Measurements from ENCODE around the gene RREB1.

Gene RREB1

GRCh38 chr6:7169296-7169721 lies 61.5 kb downstream of the RREB1 start:
- TF ChIP-seq POLR2AphosphoS5 (IDR thresholded peaks at IDR 0.05; ENCODE audit: low read depth, low read length) = no peak
- no peak for TF ChIP-seq TAF1 (IDR thresholded peaks at IDR 0.05; ENCODE audit: low read depth, low read length)
- no peak for TF ChIP-seq POU2F2 (IDR thresholded peaks at IDR 0.05; ENCODE audit: low read depth, low read length)
- TF ChIP-seq SPI1 (IDR thresholded peaks at IDR 0.05; ENCODE audit: low read depth, low read length) = no peak
- no peak for TF ChIP-seq POLR2A (IDR thresholded peaks at IDR 0.05; ENCODE audit: low read depth, low read length)
- no peak for TF ChIP-seq PAX5 (IDR thresholded peaks at IDR 0.05; ENCODE audit: insufficient read depth, low read length, severe bottlenecking)

DNA sequence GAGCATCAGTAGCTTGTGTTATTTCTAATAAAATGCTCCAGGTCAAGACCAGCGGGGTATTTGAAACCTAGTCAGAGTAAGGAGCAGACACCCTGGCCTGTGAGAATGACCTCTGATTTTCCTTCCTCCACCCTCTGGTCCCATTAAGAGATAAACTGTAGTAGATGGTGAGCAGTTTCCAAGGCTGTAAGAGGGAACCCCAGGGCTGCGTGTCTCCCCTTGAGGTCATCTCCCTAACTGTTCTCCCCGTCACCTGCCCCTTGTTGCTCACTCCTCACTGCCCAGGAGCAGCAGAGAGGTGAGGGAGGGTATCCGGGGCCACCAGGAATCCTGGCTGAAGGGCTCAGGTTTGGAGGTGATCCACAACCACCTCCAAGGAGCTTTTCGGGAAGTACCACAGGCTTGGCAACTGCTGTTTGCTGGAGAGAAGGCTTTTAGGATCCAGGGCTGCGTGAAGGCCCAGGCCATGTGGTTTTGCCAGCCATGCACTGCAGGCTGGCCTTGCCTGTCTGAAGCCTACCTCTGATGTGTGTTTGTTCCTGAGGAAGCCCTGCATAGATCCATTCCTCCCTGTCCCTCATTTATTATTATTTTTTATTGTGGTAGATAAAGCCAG lies 62.5 kb downstream of the RREB1 start:
- DNase-seq (ENCODE audit: insufficient read length, low spot score) = no peak
- FAIRE-seq = no peak
- TF ChIP-seq PAX5 (IDR thresholded peaks at IDR 0.05; ENCODE audit: insufficient read depth, low read length, severe bottlenecking) = no peak
- no peak for TF ChIP-seq POLR2AphosphoS5 (IDR thresholded peaks at IDR 0.05; ENCODE audit: low read depth, low read length)
- no peak for TF ChIP-seq POU2F2 (IDR thresholded peaks at IDR 0.05; ENCODE audit: low read depth, low read length)
- TF ChIP-seq TAF1 (IDR thresholded peaks at IDR 0.05; ENCODE audit: low read depth, low read length) = no peak
- TF ChIP-seq POLR2A (IDR thresholded peaks at IDR 0.05; ENCODE audit: low read depth, low read length) = no peak
- no peak for TF ChIP-seq SPI1 (IDR thresholded peaks at IDR 0.05; ENCODE audit: low read depth, low read length)

More at GRCh38 chr6:7169296-7169721, 61.5 kb downstream of the RREB1 start:
- FAIRE-seq (no peak), DNase-seq (ENCODE audit: insufficient read length, low spot score) (no peak)

GRCh38 chr6:7171119-7171518 lies 63.4 kb downstream of the RREB1 start:
- DNase-seq (ENCODE audit: insufficient read length, low spot score) = no peak
- peak; percentile 85 for FAIRE-seq
- TF ChIP-seq PAX5 (IDR thresholded peaks at IDR 0.05; ENCODE audit: insufficient read depth, low read length, severe bottlenecking) = no peak
- TF ChIP-seq POLR2A (IDR thresholded peaks at IDR 0.05; ENCODE audit: low read depth, low read length) = no peak
- no peak for TF ChIP-seq POLR2AphosphoS5 (IDR thresholded peaks at IDR 0.05; ENCODE audit: low read depth, low read length)
- no peak for TF ChIP-seq TAF1 (IDR thresholded peaks at IDR 0.05; ENCODE audit: low read depth, low read length)
- TF ChIP-seq SPI1 (IDR thresholded peaks at IDR 0.05; ENCODE audit: low read depth, low read length) = no peak
- TF ChIP-seq POU2F2 (IDR thresholded peaks at IDR 0.05; ENCODE audit: low read depth, low read length) = no peak

DNA sequence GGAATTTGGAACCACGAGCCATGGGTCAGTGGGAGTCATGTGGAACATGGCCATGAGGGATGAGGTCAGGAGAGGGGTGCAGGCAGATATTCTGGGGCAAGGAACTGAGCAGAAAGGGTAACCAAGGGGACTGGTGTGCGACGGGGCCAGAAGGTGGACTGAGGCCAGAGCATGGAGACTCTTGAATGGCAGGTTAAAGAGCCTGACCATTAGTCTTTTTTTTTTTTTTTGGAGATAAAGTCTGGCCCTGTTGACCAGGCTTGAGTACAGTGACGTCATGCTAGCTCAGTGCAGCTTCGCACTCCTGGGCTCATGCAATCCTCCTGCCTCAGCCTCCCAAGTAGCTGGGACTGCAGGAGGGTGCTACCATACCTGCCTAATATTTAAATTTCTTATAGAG lies 64.0 kb downstream of the RREB1 start:
- DNase-seq (ENCODE audit: insufficient read length, low spot score) (no peak), FAIRE-seq (no peak)
- TF ChIP-seq SPI1 (IDR thresholded peaks at IDR 0.05; ENCODE audit: low read depth, low read length) (no peak), POLR2A (IDR thresholded peaks at IDR 0.05; ENCODE audit: low read depth, low read length) (no peak), PAX5 (IDR thresholded peaks at IDR 0.05; ENCODE audit: insufficient read depth, low read length, severe bottlenecking) (no peak), POU2F2 (IDR thresholded peaks at IDR 0.05; ENCODE audit: low read depth, low read length) (no peak)

DNA sequence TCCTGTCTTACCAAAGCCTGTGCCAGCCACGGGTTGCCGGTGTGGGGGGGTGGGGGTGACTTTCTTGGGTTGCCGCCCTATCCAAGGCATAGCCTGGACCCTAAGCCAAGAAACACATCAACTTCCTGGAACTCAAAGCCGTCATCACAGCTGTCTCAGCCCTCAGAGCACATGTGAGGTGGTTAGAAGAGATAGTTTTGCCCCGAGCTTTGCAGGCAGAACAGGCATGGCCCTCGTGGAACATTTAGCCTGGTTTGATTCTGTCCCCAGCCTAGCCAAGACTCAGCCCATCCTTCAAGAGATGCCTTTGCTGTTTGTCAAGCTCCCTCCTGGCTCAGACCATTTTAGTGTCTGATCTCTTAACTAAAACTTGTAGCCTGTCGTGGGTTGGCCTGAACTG lies 64.9 kb downstream of the RREB1 start:
- DNase-seq (ENCODE audit: insufficient read length, low spot score) = no peak
- TF ChIP-seq POLR2A (IDR thresholded peaks at IDR 0.05; ENCODE audit: low read depth, low read length) (no peak), PAX5 (IDR thresholded peaks at IDR 0.05; ENCODE audit: insufficient read depth, low read length, severe bottlenecking) (no peak), TAF1 (IDR thresholded peaks at IDR 0.05; ENCODE audit: low read depth, low read length) (no peak), POLR2AphosphoS5 (IDR thresholded peaks at IDR 0.05; ENCODE audit: low read depth, low read length) (no peak), SPI1 (IDR thresholded peaks at IDR 0.05; ENCODE audit: low read depth, low read length) (no peak), POU2F2 (IDR thresholded peaks at IDR 0.05; ENCODE audit: low read depth, low read length) (no peak)
- peak; percentile 59 for FAIRE-seq

- FAIRE-seq (no peak), DNase-seq (ENCODE audit: insufficient read length, low spot score) (no peak)
- TF ChIP-seq POU2F2 (IDR thresholded peaks at IDR 0.05; ENCODE audit: low read depth, low read length) = no peak
- TF ChIP-seq POLR2A (IDR thresholded peaks at IDR 0.05; ENCODE audit: low read depth, low read length) = no peak
Observed at GRCh38 chr6:7173843-7174503, 66.2 kb downstream of the RREB1 start.

GRCh38 chr6:7175462-7175861 lies 67.7 kb downstream of the RREB1 start:
- no peak for FAIRE-seq
- TF ChIP-seq SPI1 (IDR thresholded peaks at IDR 0.05; ENCODE audit: low read depth, low read length) = no peak
- no peak for TF ChIP-seq POU2F2 (IDR thresholded peaks at IDR 0.05; ENCODE audit: low read depth, low read length)
- no peak for TF ChIP-seq TAF1 (IDR thresholded peaks at IDR 0.05; ENCODE audit: low read depth, low read length)
- TF ChIP-seq POLR2AphosphoS5 (IDR thresholded peaks at IDR 0.05; ENCODE audit: low read depth, low read length) = no peak
- no peak for TF ChIP-seq POLR2A (IDR thresholded peaks at IDR 0.05; ENCODE audit: low read depth, low read length)
- TF ChIP-seq PAX5 (IDR thresholded peaks at IDR 0.05; ENCODE audit: insufficient read depth, low read length, severe bottlenecking) = no peak

DNA sequence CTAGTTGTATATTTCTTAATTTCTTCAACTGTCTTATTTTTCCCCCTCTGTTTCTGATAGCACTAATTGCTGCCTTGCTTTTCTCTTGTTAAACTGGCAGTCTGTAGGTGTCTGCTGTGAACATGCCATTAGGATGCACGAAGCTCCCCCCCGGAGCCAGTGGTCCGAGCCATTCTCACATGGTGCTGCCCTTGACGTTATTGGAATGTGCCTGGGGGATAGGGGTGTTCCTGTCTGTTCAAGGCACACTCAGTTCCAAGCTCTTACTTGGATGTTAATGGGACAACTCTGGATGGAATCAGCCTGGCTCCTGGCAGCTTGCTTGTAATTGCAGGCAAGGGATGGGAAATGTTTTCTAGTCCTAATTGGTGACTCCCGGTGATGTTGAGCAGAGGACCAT lies 68.4 kb downstream of the RREB1 start:
- FAIRE-seq (no peak), DNase-seq (ENCODE audit: insufficient read length, low spot score) (no peak)
- TF ChIP-seq POLR2AphosphoS5 (IDR thresholded peaks at IDR 0.05; ENCODE audit: low read depth, low read length) (no peak), SPI1 (IDR thresholded peaks at IDR 0.05; ENCODE audit: low read depth, low read length) (no peak), POU2F2 (IDR thresholded peaks at IDR 0.05; ENCODE audit: low read depth, low read length) (no peak), POLR2A (IDR thresholded peaks at IDR 0.05; ENCODE audit: low read depth, low read length) (no peak), TAF1 (IDR thresholded peaks at IDR 0.05; ENCODE audit: low read depth, low read length) (no peak), PAX5 (IDR thresholded peaks at IDR 0.05; ENCODE audit: insufficient read depth, low read length, severe bottlenecking) (no peak)

More at GRCh38 chr6:7175462-7175861, 67.7 kb downstream of the RREB1 start:
- no peak for DNase-seq (ENCODE audit: insufficient read length, low spot score)

- DNase-seq (ENCODE audit: insufficient read length, low spot score) (no peak), FAIRE-seq (no peak)
- TF ChIP-seq POLR2A (IDR thresholded peaks at IDR 0.05; ENCODE audit: low read depth, low read length) (no peak), POLR2AphosphoS5 (IDR thresholded peaks at IDR 0.05; ENCODE audit: low read depth, low read length) (no peak), POU2F2 (IDR thresholded peaks at IDR 0.05; ENCODE audit: low read depth, low read length) (no peak), PAX5 (IDR thresholded peaks at IDR 0.05; ENCODE audit: insufficient read depth, low read length, severe bottlenecking) (no peak), SPI1 (IDR thresholded peaks at IDR 0.05; ENCODE audit: low read depth, low read length) (no peak), TAF1 (IDR thresholded peaks at IDR 0.05; ENCODE audit: low read depth, low read length) (no peak)
Observed at GRCh38 chr6:7178280-7178679, 70.5 kb downstream of the RREB1 start.

Data from GM12891 (cell line).